ENCODE data around the gene NRAS. TPM values are rescaled to one million over a fixed set of nuclear protein-coding genes. Genes with fewer than 3 reads are reported as not detected.

The NRAS gene
- total RNA-seq, 1 experiment from 2014 or later: 72.9 TPM

GRCh38 chr1:114670083-114671010 is 46.2 kb downstream of the NRAS start:
- Mint-ChIP-seq H3K36me3 (ENCODE audit: insufficient read depth in 1 of 3, low read depth in 3 of 3) (no peaks in the 10 kb centered on the region), H3K9me3 (no peaks in the 10 kb centered on the region; a peak in 1 of 5 replicates), H3K4me3 (peak overlapping the region; percentile 82 to 93), H3K4me1 (peaks cover 9% of the 10 kb centered on the region in 2 experiments), H3K27me3 (ENCODE audit: low read depth) (peaks cover 24% of the 10 kb centered on the region), H3K27ac (peak overlapping the region in 2 of 3 experiments; percentile 80 to 93; a peak in 4 of 7 replicates)
- H3K79me2 ChIP-seq (ENCODE audit: insufficient read depth, low read length): no peaks in the 10 kb centered on the region
- no peaks in the 10 kb centered on the region for H3K4me1 ChIP-seq (ENCODE audit: insufficient read depth, low read length)
- H3K9me3 ChIP-seq (ENCODE audit: control insufficient read depth, low read depth, low read length): no peaks in the 10 kb centered on the region
- H4K20me1 ChIP-seq (ENCODE audit: control insufficient read depth, insufficient read depth, insufficient read length): no peaks in the 10 kb centered on the region
- no peak overlapping the region for H2AK5ac ChIP-seq (ENCODE audit: insufficient read length, low read length)
- H3K56ac ChIP-seq (ENCODE audit: insufficient read length, low read depth, low read length): no peak overlapping the region
- H3K4ac ChIP-seq (ENCODE audit: low read depth, low read length): no peak overlapping the region
- peak overlapping the region; percentile 31 for H3K9ac ChIP-seq (ENCODE audit: extremely low read depth, insufficient read length, low read length)
- no peak overlapping the region for H4K8ac ChIP-seq (replicated peaks; ENCODE audit: insufficient read length, low read depth, low read length)
- H3K23ac ChIP-seq (ENCODE audit: insufficient read length, low read depth, low read length): no peak overlapping the region
- H2BK5ac ChIP-seq (ENCODE audit: insufficient read length, low read length): no peak overlapping the region
- peak overlapping the region; percentile 17 for H2AFZ ChIP-seq (ENCODE audit: low read length)
- H3K18ac ChIP-seq (ENCODE audit: insufficient read length, low read depth, low read length): peak overlapping the region; percentile 47
- no peak overlapping the region for H3K27ac ChIP-seq (ENCODE audit: insufficient read length, low read depth, low read length)
- no CpG with 5 or more reads among the region's 45 CpGs for WGBS (ENCODE audit: extremely low coverage, insufficient read length, low lambda C conversion rate)
- H2BK15ac ChIP-seq (ENCODE audit: low read depth, low read length): 0 out of 2 replicates have a peak overlapping the region, but pooled peaks have one; percentile 44
- no peak overlapping the region for H2BK12ac ChIP-seq (ENCODE audit: insufficient read length, low read depth, low read length)
- no peak overlapping the region; the same call in 1 of the 2 replicates for H3K14ac ChIP-seq (ENCODE audit: insufficient read depth, low read length)
- no peak overlapping the region for H3T11ph ChIP-seq (ENCODE audit: low read length)
- no peak overlapping the region for H4K5ac ChIP-seq (ENCODE audit: insufficient read length, low read depth, low read length)
- H2BK120ac ChIP-seq (ENCODE audit: low read depth, low read length, poor library complexity, severe bottlenecking): no peak overlapping the region
- no peaks in the 10 kb centered on the region for H3K27me3 ChIP-seq (ENCODE audit: insufficient read depth, low read length)
- DNase-seq: peak; percentile 96
- TF ChIP-seq CTCF (conservative IDR thresholded peaks at IDR 0.05): no peak; the same call in 2 of the 3 replicates
- H3K4me2 ChIP-seq (ENCODE audit: insufficient read depth, insufficient read length, low read length): peak overlapping the region; percentile 99
- no peaks in the 10 kb centered on the region for H3K79me1 ChIP-seq (ENCODE audit: insufficient read depth, low read depth, low read length, poor library complexity, severe bottlenecking)
- H3K23me2 ChIP-seq (ENCODE audit: insufficient read length, low read depth, low read length, poor library complexity, severe bottlenecking): peaks cover 14% of the 10 kb centered on the region
- H2BK20ac ChIP-seq (ENCODE audit: low read depth, low read length, poor library complexity, severe bottlenecking): no peak overlapping the region
- H4K91ac ChIP-seq (ENCODE audit: insufficient read length, low read depth, low read length): no peak overlapping the region

Measured in H9 (cell line).